D721Med (cell line): ENCODE measurements around the gene PIK3R1.

Experiments used
- DNase-seq: peaks from one replicate; pipeline ENCODE4 v3.0.0; 2011; ENCODE audit warnings: low spot score; ENCODE audit not compliant: insufficient read length
- FAIRE-seq: peaks from 2 replicates; lab custom pipeline; 2011; peaks lifted over from hg19 to GRCh38; lab: Jason Lieb, UNC
- TF ChIP-seq, protein P1 (sequence below): IDR thresholded peaks from 2 replicates; pipeline ENCODE4 v1.5.1; 2012; ENCODE audit warnings: mild to moderate bottlenecking, control low read depth; ENCODE audit not compliant: insufficient read depth; ENCODE audit errors: missing control alignments

PIK3R1 gene

GRCh38 chr5:68261169-68261568 lies 45.6 kb downstream of the PIK3R1 start:
- FAIRE-seq (no peak), DNase-seq (no peak)
- TF ChIP-seq, protein P1, sequence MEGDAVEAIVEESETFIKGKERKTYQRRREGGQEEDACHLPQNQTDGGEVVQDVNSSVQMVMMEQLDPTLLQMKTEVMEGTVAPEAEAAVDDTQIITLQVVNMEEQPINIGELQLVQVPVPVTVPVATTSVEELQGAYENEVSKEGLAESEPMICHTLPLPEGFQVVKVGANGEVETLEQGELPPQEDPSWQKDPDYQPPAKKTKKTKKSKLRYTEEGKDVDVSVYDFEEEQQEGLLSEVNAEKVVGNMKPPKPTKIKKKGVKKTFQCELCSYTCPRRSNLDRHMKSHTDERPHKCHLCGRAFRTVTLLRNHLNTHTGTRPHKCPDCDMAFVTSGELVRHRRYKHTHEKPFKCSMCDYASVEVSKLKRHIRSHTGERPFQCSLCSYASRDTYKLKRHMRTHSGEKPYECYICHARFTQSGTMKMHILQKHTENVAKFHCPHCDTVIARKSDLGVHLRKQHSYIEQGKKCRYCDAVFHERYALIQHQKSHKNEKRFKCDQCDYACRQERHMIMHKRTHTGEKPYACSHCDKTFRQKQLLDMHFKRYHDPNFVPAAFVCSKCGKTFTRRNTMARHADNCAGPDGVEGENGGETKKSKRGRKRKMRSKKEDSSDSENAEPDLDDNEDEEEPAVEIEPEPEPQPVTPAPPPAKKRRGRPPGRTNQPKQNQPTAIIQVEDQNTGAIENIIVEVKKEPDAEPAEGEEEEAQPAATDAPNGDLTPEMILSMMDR: no peak

DNA sequence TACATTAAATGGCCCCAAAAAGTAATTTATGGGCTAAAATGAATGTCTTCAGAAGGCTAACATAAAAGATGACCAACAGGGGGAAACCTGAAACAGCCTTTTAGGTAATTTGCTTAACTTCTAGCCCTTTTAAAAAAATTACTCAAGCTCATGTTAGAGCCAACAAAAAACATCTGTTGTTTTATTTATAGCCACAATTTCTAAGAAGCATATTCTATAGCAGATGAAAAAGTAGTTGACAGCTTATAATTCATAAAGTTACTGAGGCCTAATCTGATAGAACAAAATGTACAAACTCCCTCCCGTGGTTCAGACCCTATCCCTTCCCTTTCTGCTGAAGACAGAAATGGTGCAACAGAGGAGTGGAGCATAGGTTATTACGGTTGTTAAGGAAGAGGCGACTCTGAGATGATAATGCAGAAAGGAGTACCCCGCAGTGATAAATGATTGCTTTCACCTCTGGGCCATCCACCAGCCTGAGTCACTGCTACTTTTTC lies 46.1 kb downstream of the PIK3R1 start:
- no peak for FAIRE-seq
- TF ChIP-seq, protein P1: peak; percentile 7
- no peak for DNase-seq

DNA sequence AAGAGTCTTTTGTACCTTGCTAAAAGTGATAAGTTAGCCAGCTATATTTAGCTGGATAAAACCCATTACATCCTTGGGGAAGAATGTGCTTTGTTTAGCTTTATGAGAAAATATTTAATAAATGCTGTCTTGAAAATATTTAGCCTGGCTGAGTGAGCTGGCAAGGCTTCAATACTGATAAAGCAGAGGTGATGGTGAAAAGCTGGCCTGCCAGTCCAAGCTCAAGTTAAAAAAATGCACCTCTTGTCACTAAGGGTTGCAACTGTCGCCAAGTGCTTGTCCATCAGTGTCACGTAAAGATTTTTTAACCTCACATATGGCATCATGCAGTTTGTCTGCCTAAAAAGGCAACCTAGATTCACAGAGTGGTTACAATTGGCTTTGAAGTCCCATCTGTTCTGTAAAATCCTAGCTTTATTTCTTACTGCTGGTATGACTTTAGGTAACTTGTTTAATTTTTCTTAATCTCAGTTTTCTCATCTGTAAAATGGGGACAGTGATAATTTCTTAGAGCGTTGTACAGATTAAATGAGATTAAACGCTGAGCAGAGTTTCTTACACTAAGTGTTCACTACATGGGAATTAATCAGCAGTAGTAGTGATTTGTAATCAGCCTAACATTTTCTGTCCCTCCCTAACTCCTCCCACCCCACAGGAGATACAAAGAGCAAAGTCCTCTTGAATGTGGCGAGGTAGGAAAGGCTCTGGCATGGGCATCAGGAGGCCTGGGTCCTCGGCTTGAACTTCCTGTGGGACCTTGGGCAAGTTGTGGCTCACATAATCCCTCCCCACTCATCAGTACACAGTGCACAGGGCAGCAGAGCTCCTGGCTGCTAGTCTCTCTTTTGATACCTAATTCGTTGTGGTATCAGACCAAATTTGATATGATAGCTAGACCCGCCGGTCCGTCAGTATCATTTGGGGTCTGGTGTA lies 48.7 kb downstream of the PIK3R1 start:
- DNase-seq: no peak
- no peak for FAIRE-seq
- TF ChIP-seq, protein P1: no peak

- FAIRE-seq (no peak), DNase-seq (no peak)
- TF ChIP-seq, protein P1: no peak
Observed at GRCh38 chr5:68265347-68265746, 49.8 kb downstream of the PIK3R1 start.

GRCh38 chr5:68265822-68266395 lies 50.4 kb downstream of the PIK3R1 start:
- TF ChIP-seq, protein P1: no peak
- FAIRE-seq: no peak
- no peak for DNase-seq

GRCh38 chr5:68266457-68266856 lies 50.9 kb downstream of the PIK3R1 start:
- TF ChIP-seq, protein P1: no peak
- no peak for FAIRE-seq
- no peak for DNase-seq
